ENCODE results near the gene C16orf54.

DNA sequence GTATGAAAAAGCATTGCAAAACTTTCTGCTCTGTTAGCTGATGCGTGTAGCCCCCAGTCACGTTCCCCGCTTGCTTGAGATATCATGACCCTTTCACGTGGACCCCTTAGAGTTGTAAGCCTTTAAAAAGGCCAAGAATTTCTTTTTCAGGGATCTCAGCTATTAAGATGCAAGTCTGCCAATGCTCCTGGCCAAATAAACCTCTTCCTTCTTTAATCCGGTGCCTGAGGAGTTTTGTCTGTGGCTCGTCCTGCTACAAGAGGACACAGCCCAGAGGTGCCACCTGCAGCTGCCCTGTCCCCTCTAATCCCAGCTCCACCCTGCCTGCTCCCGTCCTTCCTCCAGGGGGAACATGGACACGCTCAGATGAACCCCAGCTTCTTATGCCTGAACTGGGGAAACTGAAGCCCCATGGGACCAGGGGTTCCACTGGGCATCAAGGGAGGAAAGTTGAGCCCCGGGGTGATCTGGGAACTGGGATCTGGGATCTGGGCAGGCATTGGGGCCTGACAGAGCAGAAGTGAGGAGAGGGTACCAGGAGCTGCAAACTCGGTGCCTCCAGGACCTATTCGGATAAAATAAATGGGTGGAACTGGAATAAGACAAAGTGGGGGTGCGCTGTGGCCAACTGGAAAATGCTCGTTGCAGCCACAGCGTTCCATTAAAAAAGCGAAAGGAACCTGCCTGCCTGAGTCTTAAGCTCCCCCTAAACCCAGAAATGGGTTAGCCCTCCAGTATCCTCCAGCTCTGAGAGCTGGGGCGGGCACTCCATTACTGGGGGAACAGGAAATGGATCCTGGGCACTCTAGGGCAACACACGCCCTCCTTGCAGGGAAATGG is 47.1 kb downstream of the C16orf54 start:
- TF ChIP-seq, protein P1, sequence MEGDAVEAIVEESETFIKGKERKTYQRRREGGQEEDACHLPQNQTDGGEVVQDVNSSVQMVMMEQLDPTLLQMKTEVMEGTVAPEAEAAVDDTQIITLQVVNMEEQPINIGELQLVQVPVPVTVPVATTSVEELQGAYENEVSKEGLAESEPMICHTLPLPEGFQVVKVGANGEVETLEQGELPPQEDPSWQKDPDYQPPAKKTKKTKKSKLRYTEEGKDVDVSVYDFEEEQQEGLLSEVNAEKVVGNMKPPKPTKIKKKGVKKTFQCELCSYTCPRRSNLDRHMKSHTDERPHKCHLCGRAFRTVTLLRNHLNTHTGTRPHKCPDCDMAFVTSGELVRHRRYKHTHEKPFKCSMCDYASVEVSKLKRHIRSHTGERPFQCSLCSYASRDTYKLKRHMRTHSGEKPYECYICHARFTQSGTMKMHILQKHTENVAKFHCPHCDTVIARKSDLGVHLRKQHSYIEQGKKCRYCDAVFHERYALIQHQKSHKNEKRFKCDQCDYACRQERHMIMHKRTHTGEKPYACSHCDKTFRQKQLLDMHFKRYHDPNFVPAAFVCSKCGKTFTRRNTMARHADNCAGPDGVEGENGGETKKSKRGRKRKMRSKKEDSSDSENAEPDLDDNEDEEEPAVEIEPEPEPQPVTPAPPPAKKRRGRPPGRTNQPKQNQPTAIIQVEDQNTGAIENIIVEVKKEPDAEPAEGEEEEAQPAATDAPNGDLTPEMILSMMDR (conservative IDR thresholded peaks at IDR 0.05 in 1 of 2, IDR thresholded peaks at IDR 0.05 in 1 of 2; ENCODE audit: low read depth in 1 of 2, low read length in 2 of 2): no peak
- TF ChIP-seq EZH2 (IDR thresholded peaks at IDR 0.05; ENCODE audit: low read length, missing control alignments): no peak
